ENCODE data around the gene FRS3. TPM values are rescaled to one million over a fixed set of nuclear protein-coding genes. Genes with fewer than 3 reads are reported as not detected.

FRS3 gene
- total and polyA plus RNA-seq, 8 donors = 0.29 to 22.2 (median 3.6) TPM

DNA sequence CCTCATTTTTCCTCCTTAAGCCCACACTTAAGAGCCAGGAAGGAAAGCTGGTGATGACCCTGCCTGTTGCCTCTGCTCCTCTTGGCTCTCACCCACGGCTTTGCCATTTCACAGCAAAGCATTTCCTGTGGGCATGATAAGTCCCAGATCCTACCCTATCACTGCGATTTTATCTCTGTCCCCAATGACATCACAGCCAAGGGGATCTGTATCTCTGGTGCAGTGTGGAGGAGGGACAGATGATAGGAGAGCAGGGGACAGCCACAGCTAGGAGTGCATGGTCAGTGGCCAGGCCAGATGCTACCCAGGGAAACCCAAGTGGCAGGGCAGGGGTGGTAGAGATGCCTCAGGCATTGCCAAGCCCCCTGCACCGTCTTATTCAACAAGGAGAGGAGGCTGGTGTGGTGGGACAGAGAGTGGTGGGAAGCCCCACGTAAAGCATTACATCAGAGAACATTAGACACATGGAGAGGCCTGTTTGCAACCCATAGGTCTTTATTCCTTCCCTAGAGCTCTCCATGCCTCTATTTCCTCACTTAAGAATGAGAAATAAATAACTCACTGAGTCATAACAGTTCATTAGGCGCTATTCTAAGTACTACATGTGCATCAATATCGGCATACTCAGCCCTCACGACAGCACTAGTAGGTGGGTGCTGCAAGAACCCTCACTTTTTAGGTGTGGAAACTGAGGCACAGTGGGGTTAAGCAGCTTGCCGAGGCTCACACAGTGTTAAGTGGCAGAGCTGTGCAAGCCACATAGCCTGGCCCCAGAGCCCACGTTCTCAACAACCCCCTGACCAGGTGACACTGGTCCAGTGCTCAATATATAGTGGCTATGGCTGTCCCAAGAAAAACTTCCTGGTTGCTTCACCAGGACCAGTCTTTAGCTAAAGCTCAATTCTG lies 48.9 kb downstream of the FRS3 start:
- Histone ChIP-seq H3K36me3 (peaks cover 0 to 3% (median 0%) of the 10 kb centered on the region in 4 donors), H3K27ac (peak overlapping the region in 3 of 5 donors; percentile 8 to 45 (median 24)), H3K4me1 (peaks cover 29 to 83% (median 70%) of the 10 kb centered on the region in 4 donors), H3K27me3 (no peaks in the 10 kb centered on the region), H3K4me3 (no peak overlapping the region), H3K9me3 (no peaks in the 10 kb centered on the region)
- TF ChIP-seq POLR2A (IDR thresholded peaks at IDR 0.05) = no peak
- TF ChIP-seq, protein P1, sequence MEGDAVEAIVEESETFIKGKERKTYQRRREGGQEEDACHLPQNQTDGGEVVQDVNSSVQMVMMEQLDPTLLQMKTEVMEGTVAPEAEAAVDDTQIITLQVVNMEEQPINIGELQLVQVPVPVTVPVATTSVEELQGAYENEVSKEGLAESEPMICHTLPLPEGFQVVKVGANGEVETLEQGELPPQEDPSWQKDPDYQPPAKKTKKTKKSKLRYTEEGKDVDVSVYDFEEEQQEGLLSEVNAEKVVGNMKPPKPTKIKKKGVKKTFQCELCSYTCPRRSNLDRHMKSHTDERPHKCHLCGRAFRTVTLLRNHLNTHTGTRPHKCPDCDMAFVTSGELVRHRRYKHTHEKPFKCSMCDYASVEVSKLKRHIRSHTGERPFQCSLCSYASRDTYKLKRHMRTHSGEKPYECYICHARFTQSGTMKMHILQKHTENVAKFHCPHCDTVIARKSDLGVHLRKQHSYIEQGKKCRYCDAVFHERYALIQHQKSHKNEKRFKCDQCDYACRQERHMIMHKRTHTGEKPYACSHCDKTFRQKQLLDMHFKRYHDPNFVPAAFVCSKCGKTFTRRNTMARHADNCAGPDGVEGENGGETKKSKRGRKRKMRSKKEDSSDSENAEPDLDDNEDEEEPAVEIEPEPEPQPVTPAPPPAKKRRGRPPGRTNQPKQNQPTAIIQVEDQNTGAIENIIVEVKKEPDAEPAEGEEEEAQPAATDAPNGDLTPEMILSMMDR (IDR thresholded peaks at IDR 0.05) = no peak
- TF ChIP-seq EP300 (IDR thresholded peaks at IDR 0.05) = no peak
- TF ChIP-seq POLR2AphosphoS5 (IDR thresholded peaks at IDR 0.05) = no peak
- WGBS, 5 donors = 60 to 78% (median 64%) methylated on average over 9 of the region's 9 CpGs
- intact Hi-C loops (cut with DNase I; ENCODE audit: low total_unique reads) = no loop called here
- DNase-seq = no peak

DNA sequence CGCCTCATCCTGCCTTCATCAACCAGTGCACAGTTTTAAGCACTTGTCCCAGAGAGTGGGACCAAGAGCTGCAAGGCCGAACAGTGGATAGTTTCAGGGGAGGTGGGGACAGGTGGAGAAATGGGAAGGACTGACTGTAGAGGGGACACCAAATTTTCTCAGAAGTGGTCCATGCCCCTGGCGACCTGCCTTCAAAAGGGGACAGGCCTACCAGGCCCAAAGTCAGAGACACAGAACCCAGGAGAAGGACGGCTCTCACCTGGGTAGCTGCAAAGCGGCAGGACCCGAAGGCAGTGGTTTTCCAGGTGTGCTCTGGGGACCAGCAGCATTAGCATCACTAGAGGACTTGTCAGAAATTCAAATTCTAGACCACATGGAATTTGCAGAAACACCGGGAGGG lies 50.1 kb downstream of the FRS3 start:
- no peaks in the 10 kb centered on the region for H3K27me3 ChIP-seq
- peak overlapping the region in 1 of 5 donors; percentile 57 for H3K27ac ChIP-seq
- TF ChIP-seq POLR2AphosphoS5 (IDR thresholded peaks at IDR 0.05) (no peak), EP300 (IDR thresholded peaks at IDR 0.05) (no peak), POLR2A (IDR thresholded peaks at IDR 0.05) (no peak)
- TF ChIP-seq, protein P1 (IDR thresholded peaks at IDR 0.05) = no peak
- no peaks in the 10 kb centered on the region for H3K9me3 ChIP-seq
- H3K4me1 ChIP-seq = peaks cover 32 to 92% (median 74%) of the 10 kb centered on the region in 4 donors
- intact Hi-C loops (cut with DNase I; ENCODE audit: low total_unique reads) = no loop called here
- WGBS, 5 donors = 87 to 93% (median 91%) methylated on average over 7 of the region's 7 CpGs
- peaks cover 0 to 4% (median 0%) of the 10 kb centered on the region in 4 donors for H3K36me3 ChIP-seq
- H3K4me3 ChIP-seq = no peak overlapping the region
- no peak for DNase-seq

DNA sequence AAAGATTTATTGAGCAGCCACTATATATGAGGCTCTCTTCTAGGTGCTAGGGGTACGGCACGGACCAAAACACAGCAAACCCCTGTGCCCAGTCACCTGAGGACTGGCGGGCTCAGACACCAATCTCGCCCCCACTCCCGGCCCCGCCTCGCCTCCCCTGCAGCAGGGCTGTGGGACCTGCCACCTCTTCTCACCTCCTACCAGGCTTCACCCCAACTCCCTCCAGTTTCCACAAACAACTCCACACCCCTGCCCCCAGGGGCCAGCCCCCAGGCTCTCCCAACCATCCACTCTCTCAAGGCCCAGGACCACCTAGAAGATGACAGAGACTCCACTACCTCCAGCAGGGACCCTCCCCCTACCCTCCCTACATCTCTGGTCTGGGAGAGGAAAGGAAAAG lies 50.7 kb downstream of the FRS3 start:
- peaks cover 38 to 98% (median 77%) of the 10 kb centered on the region in 4 donors for H3K4me1 ChIP-seq
- H3K36me3 ChIP-seq = peaks cover 0 to 4% (median 0%) of the 10 kb centered on the region in 4 donors
- 80 to 96% (median 87%) methylated on average over 7 of the region's 7 CpGs for WGBS, 5 donors
- H3K27me3 ChIP-seq = no peaks in the 10 kb centered on the region
- no peak for DNase-seq
- H3K27ac ChIP-seq = peak overlapping the region in 3 of 5 donors; percentile 34 to 57 (median 39)
- no peak for TF ChIP-seq POLR2AphosphoS5 (IDR thresholded peaks at IDR 0.05)
- TF ChIP-seq POLR2A (IDR thresholded peaks at IDR 0.05) = no peak
- TF ChIP-seq EP300 (IDR thresholded peaks at IDR 0.05) = no peak
- TF ChIP-seq, protein P1 (IDR thresholded peaks at IDR 0.05) = no peak
- no peak overlapping the region for H3K4me3 ChIP-seq
- intact Hi-C loops (cut with DNase I; ENCODE audit: low total_unique reads) = no loop called here
- no peaks in the 10 kb centered on the region for H3K9me3 ChIP-seq

DNA sequence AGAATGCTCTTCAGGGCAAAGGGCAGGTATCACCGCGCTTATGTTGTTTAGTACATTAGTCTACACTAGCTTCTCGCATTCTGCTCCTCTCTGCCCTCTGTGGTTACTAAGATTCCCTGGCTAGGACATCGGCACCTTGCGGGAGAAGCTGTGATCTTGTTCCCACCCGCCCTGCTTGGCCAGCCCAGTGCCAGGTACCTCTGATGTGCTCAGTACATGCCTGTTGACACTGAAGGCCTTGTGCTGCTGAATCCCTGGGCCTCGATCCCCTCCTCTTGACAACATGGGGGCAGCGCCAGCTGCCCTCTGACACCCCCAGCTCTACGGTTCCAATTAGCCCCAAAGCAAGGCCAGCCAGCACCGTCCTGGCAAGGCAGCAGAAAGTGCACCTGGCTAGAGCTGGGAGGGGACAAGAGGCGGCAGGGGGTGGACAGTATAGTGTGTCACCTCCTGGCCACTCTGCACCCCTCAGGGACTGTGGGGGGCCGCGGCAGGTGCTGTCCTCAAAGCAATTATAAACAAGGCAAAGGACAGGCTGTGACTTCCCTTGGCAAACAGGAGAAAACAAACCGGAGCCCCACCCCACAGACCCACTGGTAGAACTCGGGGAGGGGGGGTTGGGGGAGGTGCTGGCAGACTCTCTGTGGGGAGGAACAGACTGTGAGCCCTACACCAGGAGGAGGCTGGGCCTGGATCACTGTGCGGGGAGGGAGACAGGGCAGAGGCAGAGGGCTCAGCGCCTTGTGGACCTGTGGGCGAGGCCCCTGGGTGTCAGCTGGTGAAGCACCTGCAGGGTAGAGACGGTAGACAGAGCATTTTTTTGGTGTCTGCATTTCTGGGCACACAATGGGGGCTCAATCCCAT lies 51.4 kb downstream of the FRS3 start:
- H3K4me3 ChIP-seq = no peak overlapping the region
- H3K27ac ChIP-seq = peak overlapping the region in 4 of 5 donors; percentile 26 to 57 (median 36)
- peaks cover 39 to 98% (median 77%) of the 10 kb centered on the region in 4 donors for H3K4me1 ChIP-seq
- DNase-seq = peak; percentile 57 to 59
- H3K36me3 ChIP-seq = peaks cover 0 to 4% (median 0%) of the 10 kb centered on the region in 4 donors
- TF ChIP-seq POLR2AphosphoS5 (IDR thresholded peaks at IDR 0.05) = no peak
- H3K27me3 ChIP-seq = no peaks in the 10 kb centered on the region
- intact Hi-C loops (cut with DNase I; ENCODE audit: low total_unique reads) = no loop called here
- H3K9me3 ChIP-seq = no peaks in the 10 kb centered on the region
- WGBS, 5 donors = 50 to 83% (median 64%) methylated on average over 17 to 19 of the region's 19 CpGs
